Epithelial cell of proximal tubule (primary cell): ENCODE results near the gene QPRT. TPM values are rescaled to one million over a fixed set of nuclear protein-coding genes. Genes with fewer than 3 reads are reported as not detected.
A peak's percentile ranks its signal among the peaks of the same experiment; 100 is the strongest.
"Not testable (repeated sequence)": the region's sequence is repeated elsewhere in the genome, so short reads cannot be mapped to it uniquely, and the experiment has no call there.

Experiments used
- DNase-seq: peaks from one replicate; pipeline ENCODE4 v3.0.0-alpha.2; 2011; ENCODE audit warnings: low read depth
- H3K4me3 ChIP-seq: 2 replicates; pipeline ENCODE4 v1.5.1; 2011; ENCODE audit warnings: low read depth, mild to moderate bottlenecking, low read length
- total RNA-seq: library from RNA; depleted of rRNA; stranded (reverse); fragments of >200 nt; gene quantifications from 2 replicates; pipeline ENCODE4 v1.2.3, GENCODE V29; 2015
- TF ChIP-seq, protein P1 (sequence below): conservative IDR thresholded peaks from 2 replicates; pipeline ENCODE4 v1.5.1; 2012; ENCODE audit warnings: low read depth, mild to moderate bottlenecking, low read length

The QPRT gene
- total RNA-seq, 1 donor from 2014 or later, result 89.9 TPM

DNA sequence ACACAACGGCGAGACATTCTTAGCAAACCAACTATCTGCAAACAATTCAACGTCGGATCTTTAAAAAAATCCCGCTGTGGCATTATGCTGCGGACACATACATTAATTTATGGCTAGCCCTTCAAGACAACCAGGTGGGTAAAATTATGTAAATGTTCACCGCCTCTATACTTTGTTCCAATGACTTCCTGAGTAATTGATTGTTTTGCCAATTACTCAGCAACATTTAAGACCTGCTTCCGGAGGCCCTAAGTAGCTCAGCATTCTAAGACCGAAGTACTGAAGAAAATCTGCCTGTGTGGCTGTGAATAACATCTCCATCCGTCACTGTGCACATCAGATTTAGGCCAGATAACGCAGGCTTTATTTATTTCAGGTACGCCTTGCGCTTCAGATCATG, 23.3 kb downstream of the QPRT start:
- TF ChIP-seq, protein P1, sequence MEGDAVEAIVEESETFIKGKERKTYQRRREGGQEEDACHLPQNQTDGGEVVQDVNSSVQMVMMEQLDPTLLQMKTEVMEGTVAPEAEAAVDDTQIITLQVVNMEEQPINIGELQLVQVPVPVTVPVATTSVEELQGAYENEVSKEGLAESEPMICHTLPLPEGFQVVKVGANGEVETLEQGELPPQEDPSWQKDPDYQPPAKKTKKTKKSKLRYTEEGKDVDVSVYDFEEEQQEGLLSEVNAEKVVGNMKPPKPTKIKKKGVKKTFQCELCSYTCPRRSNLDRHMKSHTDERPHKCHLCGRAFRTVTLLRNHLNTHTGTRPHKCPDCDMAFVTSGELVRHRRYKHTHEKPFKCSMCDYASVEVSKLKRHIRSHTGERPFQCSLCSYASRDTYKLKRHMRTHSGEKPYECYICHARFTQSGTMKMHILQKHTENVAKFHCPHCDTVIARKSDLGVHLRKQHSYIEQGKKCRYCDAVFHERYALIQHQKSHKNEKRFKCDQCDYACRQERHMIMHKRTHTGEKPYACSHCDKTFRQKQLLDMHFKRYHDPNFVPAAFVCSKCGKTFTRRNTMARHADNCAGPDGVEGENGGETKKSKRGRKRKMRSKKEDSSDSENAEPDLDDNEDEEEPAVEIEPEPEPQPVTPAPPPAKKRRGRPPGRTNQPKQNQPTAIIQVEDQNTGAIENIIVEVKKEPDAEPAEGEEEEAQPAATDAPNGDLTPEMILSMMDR, result no peak
- H3K4me3 ChIP-seq, result no peak overlapping the region
- no peak for DNase-seq

DNA sequence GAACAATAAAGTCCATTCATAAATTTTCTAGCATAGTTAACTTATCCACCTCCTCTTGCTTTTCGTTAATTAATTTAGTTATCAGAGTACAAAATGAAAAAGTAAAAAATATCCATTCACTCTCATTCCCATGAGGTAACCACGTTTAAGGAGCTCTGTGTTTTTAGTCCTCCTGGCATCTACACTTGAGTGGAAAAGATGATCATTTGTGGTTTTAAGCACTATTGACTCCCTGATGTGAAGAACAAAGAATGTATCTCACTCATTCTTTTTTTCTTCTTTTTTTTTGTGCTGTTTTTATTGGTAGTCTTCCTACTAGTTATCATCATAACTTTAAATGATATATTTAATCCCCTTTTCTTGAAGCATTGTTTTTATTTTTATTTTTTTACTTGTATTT, 26.1 kb downstream of the QPRT start:
- no peak for DNase-seq
- H3K4me3 ChIP-seq, result no peak overlapping the region
- TF ChIP-seq, protein P1, result no peak

DNA sequence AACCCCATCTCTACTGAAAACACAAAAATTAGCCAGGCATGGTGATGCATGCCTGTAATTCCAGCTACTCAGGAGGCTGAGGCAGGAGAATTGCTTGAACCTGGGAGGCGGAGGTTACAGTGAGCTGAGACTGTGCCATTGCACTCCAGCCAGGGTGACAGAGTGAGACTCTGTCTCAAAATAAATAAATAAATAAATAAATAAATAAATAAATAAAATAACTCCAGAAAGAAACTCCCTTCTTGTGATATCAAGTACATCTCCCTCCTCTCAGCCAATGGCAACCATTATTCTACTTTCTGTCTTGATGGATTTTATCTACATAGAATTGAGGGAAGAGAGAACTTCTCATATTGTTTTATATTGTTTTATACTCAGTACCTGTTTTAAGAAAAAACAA, 28.2 kb downstream of the QPRT start:
- DNase-seq, H3K4me3 ChIP-seq: not testable (repeated sequence)

DNA sequence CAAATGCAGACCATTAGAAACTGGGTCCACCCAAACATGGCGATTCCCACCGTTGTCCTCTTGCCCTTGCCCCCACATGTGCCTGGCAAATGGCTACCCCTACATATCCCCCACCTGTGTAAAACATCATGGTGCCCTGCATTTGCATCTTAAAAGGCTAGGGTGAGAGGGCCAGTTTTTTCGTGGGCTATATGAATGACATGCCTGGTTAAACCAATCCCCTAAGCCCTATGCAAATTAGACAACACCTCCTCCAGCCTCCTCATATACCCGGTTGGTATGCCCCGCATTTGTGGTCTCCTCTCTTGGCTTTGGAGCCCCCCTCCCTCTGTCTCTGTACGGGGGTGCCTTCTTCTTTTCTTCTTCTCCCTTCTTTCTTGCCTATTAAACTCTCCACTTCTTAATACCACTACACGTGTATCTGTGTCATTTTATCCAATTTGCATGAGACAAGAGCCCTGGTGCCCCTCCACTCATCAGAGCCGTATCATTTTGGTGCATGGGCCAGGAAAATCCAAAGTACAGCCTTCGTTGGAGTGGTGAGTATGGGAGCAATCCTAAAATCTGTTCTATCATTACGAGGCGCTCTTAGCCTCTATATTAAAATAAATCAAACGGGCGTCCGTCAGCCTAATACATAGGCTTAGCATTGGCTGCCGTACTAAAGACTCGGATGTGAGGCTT, 30.1 kb downstream of the QPRT start:
- DNase-seq, result no peak
- TF ChIP-seq, protein P1, result no peak
- H3K4me3 ChIP-seq, result no peak overlapping the region

DNA sequence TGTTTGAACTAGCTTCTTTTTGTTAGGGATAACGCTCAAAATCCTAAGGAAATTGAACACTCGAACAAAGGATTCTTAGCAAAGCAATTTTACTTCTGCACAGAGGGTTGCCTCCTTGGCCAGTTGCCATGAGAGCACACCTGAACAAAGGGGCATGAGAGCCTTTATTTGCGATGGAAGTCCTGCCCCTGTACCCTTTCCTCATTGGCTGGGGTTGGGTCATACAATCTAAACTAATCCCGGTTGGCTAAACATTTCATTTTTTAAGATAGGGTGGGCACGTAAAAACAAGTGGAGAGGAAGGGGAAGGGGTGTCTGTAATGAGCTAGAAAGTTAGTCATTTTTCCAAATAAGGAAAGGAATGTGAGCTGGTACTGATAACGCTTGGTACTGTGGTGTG, 30.7 kb downstream of the QPRT start:
- not testable (repeated sequence) for H3K4me3 ChIP-seq, DNase-seq

DNA sequence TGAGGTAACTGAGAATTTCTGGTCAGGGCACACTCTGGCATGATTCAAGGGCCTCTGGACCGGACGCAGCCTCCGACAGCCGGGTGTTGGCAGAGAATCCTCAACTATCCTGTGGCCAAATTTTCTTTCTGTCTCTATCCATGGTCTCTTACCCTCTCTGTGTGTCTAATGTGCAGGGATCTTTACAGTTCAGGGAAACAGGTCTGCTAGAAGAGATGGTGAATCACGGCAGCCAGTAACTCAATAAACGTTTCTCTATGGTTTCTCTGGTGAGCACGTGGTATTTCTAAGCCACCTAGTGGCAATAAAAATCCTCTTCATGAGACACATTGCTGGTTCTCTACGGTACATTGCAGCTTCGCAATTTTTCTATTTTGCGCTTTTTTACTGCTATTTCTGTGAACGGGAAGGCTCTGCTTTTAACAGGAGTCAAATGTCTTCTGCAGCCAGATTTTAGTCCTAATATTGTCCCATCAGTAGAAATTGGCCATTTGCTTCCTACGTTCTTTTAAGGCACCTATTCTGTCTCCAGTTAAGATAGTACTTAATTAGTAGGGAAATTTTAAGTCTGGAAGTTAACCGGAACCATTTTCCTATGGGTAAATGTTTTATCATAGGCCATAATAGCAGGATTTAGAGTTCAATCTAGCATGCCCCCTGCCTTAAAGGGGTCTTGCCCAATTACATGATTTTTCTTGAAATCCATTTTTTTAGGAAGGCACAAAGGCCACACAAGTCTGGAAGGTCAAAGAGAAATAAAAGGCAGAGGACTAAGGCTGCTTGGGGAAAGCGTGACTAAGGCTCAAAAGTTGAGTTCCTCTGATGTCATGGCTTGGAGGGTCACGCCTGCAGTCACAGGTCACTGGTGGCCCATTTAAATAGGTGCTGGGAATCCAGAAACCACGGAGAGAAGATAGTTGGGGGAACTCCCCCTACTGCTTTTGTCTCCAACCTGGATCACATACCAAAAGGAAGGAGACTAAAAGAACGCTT, 31.5 kb downstream of the QPRT start:
- no peak overlapping the region for H3K4me3 ChIP-seq
- TF ChIP-seq, protein P1, result peak; percentile 73
- DNase-seq, result peak; percentile 70

DNA sequence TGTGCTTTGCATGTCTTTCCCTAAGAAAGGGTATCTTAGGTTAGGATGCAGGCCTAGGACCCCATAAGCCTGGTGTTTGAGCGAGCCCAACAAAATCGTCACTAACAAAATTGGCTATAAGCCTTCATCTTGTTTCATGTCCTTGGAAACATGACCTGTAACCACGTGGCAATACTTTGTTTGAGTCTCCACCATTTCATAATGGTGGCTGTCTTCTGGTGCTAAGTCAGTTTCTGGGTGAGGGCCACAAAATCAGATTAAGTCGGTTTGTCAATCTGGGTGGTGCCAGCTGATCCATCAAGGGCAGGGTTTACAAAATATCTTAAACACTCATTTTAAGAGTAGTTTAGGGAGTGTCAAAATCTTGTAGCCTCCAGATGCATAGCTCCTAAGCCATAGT, 33.8 kb downstream of the QPRT start:
- TF ChIP-seq, protein P1, result no peak
- no peak overlapping the region for H3K4me3 ChIP-seq
- no peak for DNase-seq
